Glomerular endothelial cell (primary cell): Measurements from ENCODE around the gene MSRB3. TPM values are rescaled to one million over a fixed set of nuclear protein-coding genes. Genes with fewer than 3 reads are reported as not detected.

ENCODE experiments used
- DNase-seq: peaks from one replicate; pipeline ENCODE4 v3.0.0-alpha.2; 2011; ENCODE audit warnings: low read depth, low spot score; ENCODE audit errors: extremely low read depth
- total RNA-seq: library from RNA; depleted of rRNA; stranded (reverse); fragments of >200 nt; gene quantifications from 2 replicates; pipeline ENCODE4 v1.2.3, GENCODE V29; 2015

The MSRB3 gene
- total RNA-seq, 1 donor from 2014 or later: 35.3 TPM

DNA sequence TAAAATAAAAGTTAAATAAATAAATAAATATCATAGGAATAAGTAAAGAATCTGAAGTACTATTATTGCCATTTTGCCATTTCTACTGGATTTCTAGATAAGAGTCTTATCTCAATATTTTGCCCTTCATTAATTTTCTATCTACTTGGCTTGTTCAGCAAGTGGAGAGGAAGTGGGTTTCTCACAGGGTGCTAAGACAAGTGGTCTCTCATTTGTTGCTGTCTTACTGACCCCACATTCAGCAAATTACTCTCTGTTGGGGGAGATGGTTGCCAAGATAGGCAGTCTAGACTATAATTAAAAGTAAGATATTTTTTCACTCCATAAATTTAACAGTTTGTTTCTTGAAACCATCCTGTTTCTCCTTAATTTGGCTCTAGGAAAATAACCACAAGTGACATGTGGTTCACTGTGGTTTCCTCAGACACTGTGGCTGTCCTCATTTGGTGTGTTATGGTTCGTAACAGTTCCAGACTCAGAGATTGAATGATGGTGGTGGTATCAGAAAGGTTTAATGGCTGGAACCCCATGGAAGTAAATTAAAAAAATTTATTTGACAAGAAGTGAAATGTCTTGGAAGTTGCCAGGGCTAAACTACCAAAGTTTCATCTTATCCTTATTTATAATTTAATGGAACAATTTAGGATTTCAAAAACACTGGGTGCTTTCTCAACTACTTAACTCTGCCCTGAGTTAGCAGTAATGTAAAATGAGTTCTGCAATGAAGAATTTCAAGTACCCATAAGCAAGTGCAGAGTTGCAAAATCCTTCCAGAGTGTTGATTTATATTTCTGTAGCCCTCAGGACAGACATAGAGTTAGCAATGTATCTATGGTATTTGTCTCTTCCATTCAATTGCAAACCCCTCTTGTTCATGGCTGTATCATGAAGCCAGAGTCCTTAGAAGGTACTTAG, 214.8 kb downstream of the MSRB3 start:
- no peak for DNase-seq

DNA sequence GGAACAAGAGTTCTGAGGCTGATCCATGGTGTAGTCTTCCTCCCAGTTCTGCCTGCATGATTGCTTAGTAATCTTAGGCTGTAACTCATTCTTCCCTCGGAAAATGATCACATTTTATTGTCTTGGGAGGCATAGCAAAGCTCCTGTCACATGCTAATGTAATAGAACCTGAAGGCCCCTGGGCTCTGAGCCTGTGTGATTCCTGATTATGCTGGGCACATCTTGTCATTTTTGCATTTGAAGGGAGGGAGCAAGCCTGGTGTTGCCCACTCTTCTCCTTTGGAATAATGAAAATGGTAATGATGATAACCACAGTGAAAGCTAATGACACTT, 215.4 kb downstream of the MSRB3 start:
- no peak for DNase-seq

DNA sequence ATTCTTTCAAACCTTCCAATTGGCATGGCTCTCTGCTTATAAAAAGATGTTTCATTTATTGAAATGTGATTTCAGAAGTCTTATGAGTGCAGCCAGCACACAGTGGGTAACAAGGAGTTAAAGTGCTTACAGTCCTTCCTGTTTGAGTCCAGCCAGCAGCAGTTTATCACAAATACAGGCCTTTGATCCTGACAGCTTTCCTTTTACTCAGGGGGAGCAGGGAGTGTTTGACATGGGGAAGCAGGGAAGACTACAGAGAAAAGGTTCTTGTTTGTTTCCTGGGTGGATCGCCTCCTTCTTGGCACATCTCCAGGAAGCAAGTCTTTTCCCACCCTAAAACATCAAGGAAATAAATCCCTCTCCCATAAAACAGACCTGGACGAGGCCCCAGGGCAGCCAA, 216.1 kb downstream of the MSRB3 start:
- DNase-seq: no peak

DNA sequence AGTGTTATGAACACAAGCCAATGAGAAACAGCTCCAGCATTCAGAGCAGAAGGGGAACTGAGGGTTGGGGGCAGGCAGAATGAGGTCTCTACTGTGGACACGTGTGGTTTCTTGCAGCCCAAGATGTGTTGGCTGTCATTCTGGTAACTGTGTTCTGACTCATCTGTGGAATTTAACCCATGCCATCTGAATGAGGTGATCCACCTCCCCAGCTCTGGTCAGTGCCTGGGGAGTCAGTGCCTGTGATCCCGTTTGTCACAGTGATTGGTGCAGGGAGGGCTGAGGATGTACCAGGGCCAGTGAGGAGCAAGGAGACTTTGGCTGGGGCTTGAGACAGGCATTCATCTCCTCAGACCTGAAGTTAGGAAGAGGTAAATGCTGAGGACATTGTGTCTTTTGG, 216.8 kb downstream of the MSRB3 start:
- DNase-seq: no peak

DNA sequence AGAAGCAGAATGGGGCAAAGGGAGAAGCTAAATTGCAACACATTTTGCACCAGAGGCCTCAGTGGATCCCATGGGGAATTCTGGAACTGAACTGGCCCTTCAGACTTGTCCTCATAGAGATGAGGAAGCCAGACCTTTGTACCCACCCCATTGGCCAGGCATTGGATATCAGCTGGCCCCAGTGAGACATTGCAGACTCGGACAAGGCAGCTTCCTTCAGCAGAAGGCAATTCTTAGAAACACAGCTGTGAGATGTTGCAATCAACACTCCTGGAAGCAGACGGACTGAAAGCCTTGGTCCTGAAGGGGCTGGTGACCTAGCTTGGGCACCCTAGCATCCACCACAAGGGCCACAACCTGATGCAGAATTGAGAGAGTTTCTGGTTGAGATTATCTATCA, 218.1 kb downstream of the MSRB3 start:
- no peak for DNase-seq

DNA sequence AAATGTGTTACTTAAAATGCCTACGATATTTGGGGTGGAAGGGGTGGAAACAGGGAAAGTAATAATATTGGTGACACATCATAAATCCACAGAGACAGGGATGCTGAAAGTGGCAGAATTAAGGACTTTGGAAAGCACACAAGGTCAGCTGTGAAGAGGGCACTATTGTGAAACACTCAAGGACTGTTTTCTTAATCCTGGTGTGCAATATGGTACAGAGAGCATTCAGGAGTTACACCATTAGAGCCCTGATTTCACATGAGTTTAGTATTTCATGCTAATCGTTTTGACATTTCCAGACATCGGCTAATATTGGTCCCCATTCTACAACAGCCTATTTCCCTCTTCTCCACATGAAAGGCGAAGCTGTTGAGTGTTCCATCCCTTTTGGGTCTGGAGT, 219.2 kb downstream of the MSRB3 start:
- no peak for DNase-seq

DNA sequence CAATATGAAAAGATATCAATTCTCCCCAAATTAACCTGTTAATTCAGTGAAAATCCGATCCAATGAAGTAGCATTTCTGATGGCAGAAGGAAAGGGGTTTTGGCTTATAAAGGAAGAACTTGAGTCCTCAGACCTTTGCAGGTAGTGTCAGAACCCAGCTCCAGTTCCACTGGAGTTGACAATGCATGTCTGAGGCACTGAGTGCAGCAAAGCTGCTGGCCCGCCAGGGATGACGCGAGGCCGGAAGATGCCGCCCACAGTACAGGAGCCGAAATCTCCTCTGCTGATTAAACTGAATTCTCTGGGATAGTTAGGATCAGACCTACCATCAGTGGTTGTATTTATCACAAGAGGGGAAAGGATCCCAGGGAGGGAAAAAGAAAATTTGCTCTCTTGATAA, 220.7 kb downstream of the MSRB3 start:
- DNase-seq: no peak

DNA sequence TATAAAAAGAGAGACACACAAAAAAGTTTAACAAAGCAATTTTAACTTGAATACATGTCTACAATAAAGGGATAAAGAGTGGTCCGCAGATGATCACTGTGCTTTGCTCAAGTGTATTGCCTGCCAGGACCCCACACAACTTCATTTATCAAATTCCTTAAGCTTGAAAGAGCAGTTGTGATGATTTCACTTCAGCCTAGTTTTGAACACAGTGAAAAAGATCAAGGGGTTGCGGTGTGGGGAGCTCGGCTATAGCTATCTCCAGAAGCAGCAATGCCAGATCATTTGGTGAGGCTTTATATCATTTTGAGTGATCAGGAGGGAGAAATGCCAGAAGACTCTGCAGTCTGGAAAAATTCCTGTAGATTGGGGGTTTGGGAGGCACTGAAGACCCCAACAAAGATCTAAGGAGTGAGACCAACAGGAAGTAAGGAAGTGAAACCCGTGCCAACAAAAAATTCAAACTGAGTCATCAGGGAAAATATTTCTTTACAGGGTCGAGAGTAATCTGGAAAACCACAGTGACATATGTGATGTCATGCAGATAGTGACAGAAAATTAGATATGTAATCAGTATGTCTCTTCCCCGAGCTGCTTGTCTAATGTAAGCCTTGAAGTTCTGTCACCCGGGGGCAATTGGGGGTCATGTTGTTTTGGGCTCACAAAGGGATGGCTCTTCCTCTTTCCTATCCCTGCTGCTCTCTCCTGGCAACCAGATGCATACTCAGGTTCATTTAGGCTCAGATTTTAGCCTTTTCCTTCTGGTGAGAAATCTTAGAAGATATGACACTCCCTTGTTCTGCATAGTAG, 221.8 kb downstream of the MSRB3 start:
- DNase-seq: no peak

DNA sequence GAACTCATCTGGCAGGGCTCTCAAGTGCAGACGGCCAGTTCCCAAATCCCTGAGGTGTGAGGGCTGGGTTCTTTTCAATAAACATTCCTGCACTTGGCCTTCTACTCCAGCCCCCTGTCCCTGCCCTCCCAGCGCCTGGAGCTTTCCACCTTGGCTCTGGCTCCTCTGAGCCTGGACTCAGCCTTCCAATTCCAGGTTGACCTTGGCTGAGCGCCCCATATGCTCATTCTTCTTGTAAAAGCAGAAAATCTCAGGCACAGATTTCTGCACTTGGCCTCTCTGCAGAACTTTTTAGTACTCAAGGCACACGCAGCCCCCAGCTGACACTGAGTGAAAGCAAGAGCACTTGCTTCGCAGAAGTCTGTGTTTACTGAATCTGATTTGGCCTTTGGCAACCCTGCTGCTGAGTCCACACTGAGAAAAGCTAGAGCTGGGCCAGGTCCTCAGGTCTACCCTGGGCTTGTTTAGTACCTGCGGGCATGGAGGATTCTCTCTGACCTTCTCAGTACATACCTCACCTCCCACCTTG, 222.7 kb downstream of the MSRB3 start:
- no peak for DNase-seq

DNA sequence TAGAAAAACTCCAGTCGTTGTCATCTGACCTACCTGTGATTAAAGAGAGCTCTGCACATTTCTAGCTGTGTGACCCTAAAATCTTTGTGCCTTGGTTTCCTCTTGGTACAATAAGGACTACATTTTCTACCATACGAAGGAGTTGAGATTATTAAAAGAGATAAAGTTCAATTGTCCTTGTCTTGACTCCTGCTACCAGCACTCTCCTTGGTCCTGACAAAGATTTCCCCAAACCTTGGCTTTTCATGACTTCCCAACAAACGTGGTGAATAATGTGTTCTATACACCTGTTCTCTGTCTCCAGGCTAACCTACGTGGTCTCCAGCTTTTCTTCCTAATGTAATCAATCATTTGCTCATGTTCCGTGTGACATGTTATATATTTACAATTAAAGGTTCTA, 223.5 kb downstream of the MSRB3 start:
- no peak for DNase-seq

DNA sequence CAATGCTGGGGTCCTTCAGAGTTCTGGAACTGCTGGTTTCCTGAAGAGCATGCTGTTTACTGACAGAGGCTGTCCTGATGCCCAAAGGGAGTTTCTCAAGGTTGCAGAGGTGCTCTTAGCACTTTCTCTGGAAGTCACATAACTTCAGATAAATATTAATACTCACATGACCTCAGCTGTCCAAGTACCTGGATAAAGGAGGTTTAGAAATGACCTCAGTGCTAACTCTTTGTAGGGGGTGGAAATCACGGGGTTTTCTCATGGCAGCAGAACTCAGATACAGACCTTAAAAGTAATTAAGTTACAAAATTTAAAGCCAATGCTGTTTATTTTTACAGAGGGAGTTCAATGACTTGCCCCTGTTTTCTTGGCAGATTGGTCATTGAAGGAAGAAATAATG, 225.9 kb downstream of the MSRB3 start:
- DNase-seq: no peak

DNA sequence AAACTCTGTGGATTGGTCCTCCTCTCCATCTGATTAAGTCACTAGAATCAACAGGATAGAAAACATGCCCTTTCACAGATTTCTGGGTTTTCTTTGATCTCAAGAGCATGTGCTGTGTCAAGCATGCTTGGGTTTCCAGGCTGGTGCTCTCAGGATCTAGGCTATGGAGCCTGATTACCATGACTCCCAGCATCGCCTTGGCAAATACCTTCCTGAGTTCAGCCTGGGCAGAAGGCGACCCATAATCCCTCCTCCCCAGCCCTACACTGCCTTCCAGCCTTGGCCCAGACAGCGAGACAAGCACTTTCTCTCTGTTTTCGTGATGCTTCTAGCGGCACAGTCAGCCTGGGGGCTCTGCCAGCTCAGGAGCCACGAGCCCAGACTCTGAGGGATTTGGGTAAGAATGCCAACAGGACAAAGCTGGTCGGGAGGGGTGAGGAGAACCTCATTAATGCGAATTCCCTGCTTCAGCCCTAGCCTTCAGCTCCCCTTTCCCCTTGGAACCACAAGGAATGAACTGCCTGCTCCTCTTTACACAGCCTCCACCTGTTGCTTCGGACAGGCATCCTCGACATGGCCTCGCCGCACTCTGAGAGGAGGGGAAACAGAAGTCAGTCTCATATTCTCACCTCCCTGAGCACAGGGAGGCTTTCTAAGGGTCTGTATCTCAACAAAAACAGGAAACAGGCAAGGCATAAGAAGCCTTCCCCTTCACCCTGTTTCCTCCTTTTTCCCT, 227.1 kb downstream of the MSRB3 start:
- no peak for DNase-seq

DNA sequence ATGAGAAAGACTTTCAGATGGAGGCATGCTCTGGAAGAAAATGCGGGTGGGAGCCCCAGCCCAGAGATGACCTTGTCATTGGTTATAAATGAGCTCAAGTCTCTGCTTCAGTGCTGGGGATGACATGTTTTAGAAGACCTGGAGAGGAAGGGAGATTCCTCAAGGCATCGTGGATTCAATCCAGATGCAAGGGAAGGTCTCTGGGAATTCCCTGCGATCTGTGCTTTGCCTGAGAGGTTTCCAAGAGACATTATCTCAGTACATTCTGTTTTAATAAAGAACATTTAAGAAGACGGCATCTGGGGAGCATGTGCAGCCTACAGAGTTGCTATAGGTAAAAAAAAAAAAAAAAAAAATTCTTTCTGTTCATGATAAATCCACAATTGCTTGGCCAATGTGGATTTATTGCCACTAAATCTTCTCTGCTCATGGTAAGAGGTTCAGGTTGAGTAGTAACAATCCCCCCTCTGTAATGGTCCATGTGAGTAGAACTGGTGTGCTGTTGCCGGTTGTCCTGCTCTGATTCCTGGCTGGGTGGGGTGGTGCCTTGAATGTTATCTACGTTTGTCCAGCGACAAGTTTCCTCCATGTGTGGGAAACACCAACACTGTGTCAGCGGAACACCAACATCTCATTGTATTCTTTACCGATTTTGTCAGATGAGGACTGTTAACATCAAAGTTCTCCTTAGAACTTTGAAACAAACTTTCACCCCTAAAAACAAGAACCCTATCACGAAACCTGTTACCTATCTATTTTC, 230.0 kb downstream of the MSRB3 start:
- DNase-seq: no peak

DNA sequence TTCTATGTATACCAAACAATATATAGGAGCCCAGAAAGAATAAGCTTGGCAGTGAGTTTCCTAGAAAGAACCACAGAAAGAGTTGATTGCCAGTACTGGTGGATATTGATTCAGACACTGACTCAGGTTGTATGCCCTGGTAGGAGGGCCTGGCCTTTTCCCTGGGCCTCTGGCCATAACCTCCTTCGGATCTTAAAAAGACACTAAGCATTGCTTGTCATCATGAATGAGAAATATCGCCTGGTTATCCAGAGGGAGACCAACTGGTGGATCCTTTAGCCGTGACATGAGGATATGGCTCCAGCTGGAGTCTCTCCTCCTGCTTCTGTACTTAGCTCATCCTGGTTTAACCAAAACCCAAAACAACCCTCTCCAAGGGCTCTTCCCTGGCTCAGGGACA, 231.5 kb downstream of the MSRB3 start:
- no peak for DNase-seq

DNA sequence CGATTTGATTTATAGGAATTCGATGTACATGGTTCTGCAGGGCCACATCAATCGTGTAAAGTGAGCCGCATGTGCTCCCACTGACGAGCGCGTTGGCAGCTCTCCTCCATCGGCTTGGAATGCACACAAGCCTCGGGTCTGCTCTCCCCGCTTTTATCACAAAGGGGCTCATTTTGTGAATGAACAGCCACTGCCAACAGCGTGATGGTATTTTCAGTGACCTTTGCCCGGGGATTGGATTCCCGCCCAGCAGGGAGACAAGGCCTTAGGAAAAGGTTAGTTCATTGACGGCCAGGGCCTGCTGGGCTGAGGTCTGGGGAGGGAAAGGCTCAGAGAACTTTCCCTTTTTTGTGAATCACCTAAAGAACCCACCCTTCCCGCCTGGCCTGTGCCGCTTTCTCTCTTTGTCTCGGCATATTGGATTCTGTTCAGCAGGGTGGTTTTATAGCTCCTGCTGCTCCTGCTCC, 232.1 kb downstream of the MSRB3 start:
- DNase-seq: no peak

DNA sequence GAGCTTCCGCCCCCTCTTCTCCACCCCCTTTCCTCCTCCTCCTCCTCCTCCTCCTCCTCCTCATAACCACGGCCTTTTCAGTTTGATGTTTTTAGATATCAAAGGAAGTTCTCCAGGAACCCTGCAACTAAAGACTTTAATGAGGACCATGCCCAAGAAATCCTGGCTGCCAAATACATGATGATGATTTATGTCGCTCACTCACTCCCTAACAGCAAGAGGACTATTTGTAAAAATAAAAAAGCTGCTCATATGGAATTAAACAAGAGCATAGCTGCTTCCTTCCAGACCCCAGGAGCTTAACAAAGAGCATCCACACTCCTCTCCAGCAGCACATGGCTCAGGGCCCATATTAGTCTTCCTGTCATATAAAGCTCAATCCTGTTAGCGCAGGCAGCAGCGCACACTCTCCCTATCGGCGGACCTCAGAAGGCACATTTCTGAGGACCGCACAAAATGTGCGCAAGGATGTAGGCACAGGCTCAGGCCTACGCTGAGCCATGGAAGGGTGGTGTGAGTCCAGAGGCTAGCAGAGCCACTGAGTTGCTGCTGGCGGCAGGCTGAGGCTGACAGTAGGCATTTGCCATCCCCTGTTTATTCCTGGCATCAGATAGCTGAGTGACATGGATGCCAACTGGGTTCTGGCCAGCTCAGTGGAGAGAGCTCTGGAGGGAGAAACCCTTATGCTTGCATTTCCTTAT, 232.8 kb downstream of the MSRB3 start:
- no peak for DNase-seq

DNA sequence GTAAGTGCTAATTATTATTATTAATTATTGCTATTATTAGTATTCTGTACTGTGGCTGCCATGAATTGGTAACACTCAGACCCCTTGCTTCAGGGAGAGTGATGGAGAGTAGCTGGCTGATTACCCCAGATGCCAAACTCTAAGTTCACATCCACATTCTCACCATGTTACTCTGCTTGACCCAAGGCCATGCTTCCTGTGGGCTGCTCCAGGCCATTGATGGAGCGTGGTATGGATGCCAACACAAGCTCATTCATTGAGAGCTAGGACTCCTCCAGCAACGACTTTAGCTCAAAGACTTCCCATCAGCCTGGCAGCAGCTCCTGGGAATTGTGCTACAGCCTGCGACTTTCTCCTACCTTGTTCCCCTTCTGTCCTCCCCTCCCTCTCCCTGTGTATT, 233.4 kb downstream of the MSRB3 start:
- no peak for DNase-seq
